ENCODE results near the gene EML4. TPM values are rescaled to one million over a fixed set of nuclear protein-coding genes. Genes with fewer than 3 reads are reported as not detected.
"Not testable (repeated sequence)": the region's sequence is repeated elsewhere in the genome, so short reads cannot be mapped to it uniquely, and the experiment has no call there.

Gene EML4
- total RNA-seq, 1 experiment from 2014 or later, result 48.9 TPM

DNA sequence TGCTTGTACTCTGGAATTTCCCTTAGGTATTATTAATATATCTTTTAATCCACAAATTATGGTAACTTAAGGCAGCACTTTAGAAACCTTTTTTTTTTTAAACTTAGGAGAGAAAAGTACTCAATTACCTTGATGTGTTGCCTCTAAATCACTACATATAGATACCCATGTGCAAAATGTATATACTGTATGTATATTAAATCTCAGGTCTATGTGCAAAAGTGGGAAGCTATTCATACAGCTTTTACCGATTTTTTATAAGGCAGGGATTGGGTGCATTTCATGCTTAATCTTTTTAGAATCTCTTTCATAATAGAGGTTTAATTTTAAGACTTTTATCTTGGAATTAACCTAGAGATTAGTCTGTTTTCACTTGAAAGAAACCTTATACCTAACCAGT is 3.4 kb downstream of the EML4 start:
- DNase-seq (ENCODE audit: low read depth), result no peak

GRCh38 chr2:42173467-42173866 is 4.3 kb downstream of the EML4 start:
- not testable (repeated sequence) for DNase-seq (ENCODE audit: low read depth)

GRCh38 chr2:42176992-42177738 is 8.0 kb downstream of the EML4 start:
- DNase-seq (ENCODE audit: low read depth), result no peak

- DNase-seq (ENCODE audit: low read depth), result no peak
These were observed 9.2 kb downstream of the EML4 start for GRCh38 chr2:42178335-42178734.

DNA sequence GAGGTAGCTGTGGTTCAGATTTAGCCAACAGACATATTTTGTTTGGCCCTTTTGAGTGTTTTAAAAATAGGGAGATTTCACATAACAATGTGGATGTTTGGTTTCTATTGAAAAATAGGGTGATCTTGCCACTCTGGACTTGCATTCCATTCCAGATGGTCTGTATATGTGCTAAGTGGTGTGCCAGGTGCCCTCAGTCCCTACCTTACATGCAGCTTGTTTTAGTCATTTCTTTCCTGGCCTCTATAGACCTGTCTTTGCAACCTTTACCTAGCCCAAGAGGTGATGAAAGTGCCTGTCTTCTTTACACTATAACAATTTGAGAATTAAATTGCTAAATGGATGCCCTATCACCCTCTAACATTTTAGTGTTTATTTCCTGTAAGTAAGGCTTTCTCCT is 11.1 kb downstream of the EML4 start:
- no peak for DNase-seq (ENCODE audit: low read depth)

- DNase-seq (ENCODE audit: low read depth), result no peak
These were observed 13.6 kb downstream of the EML4 start for GRCh38 chr2:42182654-42183308.

DNA sequence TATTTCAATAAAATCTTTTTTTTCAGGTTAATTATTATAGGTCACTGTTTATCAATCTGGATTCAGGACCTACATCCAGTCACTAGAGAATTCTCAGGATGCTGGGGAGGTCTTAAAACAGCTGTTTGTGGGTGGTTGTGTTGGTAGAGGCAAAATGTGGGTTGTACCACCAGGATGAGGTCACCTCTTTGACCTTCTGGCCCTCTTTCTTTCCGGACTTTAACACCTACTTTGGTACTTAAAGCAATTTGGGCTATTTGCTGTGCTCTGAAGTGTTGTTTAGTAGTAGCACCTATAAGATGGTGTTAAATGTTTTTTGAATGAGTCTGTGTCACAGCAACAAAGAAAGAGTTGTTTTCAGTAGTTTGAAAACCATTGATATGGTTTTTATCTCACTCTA is 14.6 kb downstream of the EML4 start:
- DNase-seq (ENCODE audit: low read depth), result peak; percentile 70

DNA sequence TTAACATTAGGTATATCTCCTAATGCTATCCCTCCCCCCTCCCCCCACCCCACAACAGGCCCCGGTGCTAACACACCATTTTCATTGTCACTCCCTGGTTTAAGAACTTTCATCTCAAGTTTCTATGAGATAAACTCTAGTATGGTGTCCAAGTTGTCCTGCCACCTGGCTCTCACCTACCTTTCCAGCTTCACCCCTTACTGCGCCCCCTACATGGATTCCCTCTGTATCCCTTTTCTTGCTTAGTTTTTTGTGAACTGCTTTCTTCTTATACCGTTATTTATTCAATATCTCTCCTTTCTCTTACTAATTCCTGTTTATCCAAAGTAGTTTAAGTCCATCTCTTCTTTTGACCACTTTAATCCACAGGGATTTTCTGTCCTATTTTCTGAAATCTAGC is 15.2 kb downstream of the EML4 start:
- DNase-seq (ENCODE audit: low read depth), result no peak

- no peak for DNase-seq (ENCODE audit: low read depth)
These were observed 16.2 kb downstream of the EML4 start for GRCh38 chr2:42185220-42185921.

DNA sequence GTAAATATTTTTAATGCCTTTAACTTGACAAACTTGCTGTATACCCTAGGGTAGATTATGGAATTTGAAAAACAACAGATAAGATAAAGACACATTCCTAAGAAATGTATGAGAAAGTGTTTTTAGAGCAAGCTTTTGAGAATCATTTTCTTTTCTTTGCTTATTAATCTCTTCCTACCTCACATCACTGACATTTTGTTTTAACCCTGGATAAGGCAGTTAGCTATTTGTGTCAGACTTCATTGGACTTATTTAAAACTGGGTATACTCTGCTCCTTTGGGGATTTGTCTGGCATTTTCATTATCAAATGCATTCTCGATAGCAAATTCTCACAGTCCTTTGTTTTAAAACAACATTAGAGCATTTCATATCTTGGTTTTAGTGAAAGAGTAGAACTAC is 17.2 kb downstream of the EML4 start:
- no peak for DNase-seq (ENCODE audit: low read depth)

DNA sequence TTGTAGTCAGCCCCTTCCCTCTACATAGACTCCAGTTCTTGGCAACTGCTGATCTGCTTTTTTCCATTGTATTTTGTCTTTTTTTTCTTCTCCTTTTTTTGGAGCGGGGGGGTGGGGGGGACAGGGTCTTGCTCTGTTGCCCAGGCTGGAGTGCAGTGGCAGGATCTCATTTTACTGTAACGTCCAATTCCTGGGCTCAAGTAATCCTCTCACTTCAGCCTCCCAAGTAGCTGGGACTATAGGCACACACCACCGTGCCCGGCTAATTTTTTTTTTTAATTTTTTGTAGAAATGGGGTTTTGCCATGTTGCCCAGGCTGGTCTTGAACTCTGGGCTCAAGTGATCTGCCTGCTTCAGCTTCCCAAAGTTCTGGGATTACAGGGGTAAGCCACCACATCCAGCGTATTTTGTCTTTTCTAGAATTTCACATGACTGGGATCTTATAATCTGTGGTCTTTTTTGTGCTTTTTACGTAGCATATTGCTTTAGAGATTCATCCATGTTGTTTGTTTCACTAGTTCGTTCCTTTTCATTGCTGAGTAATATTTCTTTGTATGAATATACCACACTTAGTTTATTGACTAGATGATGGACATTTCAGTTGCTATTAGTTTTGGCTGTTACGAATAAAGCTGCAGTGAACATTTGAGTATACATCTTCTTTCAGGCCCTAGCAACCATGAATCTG is 17.9 kb downstream of the EML4 start:
- DNase-seq (ENCODE audit: low read depth), result no peak

- DNase-seq (ENCODE audit: low read depth), result no peak
These were observed 18.7 kb downstream of the EML4 start for GRCh38 chr2:42187886-42188285.

- DNase-seq (ENCODE audit: low read depth), result no peak
These were observed 20.0 kb downstream of the EML4 start for GRCh38 chr2:42189235-42189566.

DNA sequence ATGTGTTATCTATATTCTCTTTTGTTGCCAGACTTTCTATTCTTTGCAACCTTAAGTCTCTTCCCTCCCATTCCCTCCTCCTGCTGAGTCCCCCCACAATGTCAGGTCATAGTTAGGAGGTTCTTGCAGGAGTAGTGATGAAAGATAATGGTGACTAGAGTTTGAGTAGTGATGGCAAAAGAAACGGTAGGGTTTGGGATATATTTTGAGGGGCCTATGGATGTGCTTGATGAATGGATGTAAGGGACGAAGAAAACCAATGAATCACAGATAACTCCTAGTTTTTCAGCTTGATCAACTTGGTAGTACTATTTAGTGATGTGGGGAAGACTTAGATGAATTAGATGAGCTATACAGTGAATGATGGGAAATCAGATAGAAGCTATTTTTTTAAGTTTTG is 21.0 kb downstream of the EML4 start:
- no peak for DNase-seq (ENCODE audit: low read depth)

DNA sequence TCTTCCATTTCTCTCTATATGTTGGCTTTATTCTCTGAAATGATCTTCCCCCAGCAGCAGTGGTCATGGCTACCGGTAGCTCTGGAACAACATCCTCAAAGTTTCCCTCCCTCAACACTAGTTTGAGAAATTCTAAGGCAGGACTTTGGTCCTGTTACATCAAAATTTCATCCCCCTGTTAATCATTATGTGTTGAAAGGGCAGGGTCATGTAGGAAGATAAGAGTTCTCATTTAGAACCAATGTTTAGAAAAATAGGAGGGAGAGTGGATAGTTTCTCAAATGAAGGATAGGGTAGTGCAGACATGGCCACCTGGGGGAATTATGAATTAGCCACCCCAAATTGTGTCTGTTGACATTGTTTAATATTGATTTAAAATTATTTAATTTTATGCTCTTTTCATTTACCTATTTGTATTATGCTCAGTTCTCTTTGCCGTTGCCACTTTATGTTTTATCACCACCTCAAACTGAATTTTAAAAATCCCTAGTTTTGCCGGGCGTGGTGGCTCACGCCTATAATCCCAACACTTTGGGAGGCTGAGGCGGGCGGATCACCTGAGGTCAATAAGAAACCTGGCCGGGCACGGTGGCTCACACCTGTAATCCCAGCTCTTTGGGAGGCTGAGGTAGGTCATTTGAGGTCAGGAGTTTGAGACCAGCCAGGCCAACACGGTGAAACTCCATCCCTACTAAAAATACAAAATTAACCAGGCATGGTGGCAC is 22.3 kb downstream of the EML4 start:
- no peak for DNase-seq (ENCODE audit: low read depth)

DNA sequence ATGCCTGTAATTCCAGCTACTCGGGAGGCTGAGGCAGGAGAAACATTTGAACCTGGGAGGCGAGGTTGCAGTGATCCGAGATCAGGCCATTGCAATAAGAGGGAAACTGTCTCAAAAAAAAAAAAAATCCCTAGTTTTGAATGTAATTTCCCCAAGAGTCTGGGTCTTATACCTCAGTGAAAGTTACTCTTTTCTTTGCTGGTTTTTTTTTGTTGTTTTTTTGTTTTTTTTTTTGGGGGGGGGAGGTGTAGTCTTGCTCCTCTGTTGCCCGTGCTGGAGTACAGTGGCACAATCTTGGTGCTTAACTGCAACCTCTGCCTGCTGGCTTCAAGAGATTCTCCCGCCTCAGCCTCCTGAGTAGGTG is 22.8 kb downstream of the EML4 start:
- no peak for DNase-seq (ENCODE audit: low read depth)

DNA sequence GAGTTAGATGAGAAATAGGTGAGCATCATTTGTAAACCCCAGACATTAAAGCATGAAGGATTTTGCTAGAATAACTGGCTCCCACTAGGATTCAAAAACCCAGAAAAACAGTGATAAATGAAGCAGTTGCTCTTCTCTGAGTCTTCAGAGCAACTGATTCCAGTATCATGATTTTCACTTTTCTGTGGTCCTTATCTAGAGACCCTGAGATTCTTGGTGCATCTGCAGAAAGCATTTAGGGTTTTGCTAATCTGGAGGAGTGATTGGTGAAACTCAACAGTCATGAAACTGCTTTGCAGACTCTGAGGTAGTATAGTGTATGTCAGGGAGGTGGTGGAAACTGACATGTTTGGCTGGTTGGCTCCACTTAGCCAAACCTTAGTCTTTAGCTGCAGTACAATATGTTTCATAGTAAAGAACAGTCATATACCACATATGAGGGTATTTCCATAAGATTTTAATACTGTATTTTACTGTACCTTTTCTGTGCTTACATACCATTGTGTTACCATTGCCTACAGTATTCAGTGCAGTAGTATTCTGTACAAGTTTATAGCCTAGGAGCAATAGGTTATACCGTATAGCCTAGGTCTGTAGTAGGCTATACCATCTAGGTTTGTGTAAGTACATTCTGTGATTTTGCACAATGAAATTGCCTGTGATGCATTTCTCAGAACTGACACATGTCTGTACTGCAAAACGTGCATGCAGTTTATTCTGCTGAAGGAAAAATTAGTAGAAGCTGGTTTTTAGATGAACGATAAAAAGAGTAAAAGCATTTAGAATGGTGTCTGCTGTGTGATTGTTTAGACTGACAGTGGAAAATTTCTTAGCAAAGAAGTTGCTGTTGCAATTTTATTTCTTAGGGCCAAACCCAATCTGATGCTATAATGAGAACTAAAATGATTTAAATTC is 23.8 kb downstream of the EML4 start:
- DNase-seq (ENCODE audit: low read depth), result no peak

DNA sequence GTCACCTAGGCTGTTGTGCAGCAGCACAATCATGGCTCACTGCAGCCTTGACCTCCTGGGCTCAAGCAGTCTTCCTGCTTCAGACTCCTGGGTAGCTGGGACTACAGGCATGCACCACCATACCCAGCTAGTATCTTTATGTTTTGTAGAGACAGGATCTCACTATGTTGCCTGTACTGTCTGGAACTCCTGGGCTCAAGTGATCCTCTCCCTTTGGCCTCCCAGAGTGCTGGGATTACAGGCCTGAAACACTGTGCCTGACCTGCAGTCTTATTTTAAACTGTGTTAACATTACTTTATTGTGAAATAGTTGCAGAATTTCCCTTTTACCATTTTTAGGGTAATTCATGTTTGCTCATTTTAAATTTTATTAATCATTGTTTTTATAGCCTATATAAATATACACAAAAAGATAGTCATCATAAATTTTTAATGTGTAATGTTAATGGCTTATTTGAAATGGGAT is 24.6 kb downstream of the EML4 start:
- no peak for DNase-seq (ENCODE audit: low read depth)

DNA sequence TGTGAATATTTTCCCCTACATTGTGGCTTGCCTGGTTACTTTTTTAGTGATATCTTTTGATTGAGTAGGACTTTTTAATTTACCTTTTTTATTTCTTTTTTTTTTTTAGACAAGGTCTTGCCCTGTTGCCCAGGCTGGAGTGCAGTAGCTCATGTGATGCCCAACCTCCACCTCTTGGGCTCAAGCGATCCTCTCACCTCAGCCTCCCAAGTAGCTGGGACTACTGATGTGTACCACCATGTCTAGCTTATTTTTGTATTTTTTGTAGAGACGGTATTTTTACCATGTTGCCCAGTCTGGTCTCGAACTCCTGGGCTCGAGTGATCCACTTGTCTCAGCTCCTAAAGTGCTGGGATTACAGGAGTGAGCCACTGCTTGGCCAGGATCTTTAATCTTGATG is 25.3 kb downstream of the EML4 start:
- DNase-seq (ENCODE audit: low read depth), result no peak

DNA sequence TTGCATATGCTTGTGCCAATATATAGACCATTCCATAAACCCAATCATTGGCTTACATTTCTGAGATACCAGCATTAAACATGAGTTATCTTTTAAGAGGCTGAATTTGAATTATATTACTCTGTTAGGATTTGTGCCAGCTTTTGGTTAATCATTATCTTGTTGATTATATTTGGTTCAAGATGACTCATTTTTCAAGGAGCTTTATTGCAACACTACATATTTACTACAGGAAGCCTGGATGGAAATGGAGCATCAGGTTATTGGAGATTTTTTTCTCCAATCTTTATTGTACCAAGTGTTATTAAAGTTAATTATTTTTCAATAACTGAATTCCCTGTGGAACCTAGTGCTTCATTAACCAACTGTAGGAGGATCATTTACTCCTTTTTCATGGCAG is 26.4 kb downstream of the EML4 start:
- peak; percentile 46 for DNase-seq (ENCODE audit: low read depth)

- DNase-seq (ENCODE audit: low read depth), result no peak
These were observed 26.9 kb downstream of the EML4 start for GRCh38 chr2:42196070-42196402.
